DOHH2 (cell line): Measurements from ENCODE around the gene RPS17.
"Not testable (repeated sequence)": the region's sequence is repeated elsewhere in the genome, so short reads cannot be mapped to it uniquely, and the experiment has no call there.

ENCODE experiments used
- CTCF ChIP-seq: fragments of 200-600 bp; sonication (generic); IDR thresholded peaks from one replicate; pipeline ENCODE4 v1.5.1; 2014; ENCODE audit warnings: antibody characterized with exemption, mild to moderate bottlenecking, low read depth, low read length; ENCODE audit not compliant: poor library complexity, severe bottlenecking
- EZH2phosphoT487 ChIP-seq: fragments of 200-600 bp; sonication (generic); IDR thresholded peaks from 2 replicates; pipeline ENCODE4 v1.6.1; 2017; ENCODE audit warnings: borderline replicate concordance, mild to moderate bottlenecking, antibody characterized with exemption, low read length, moderate library complexity, mixed read lengths

- not testable (repeated sequence) for TF ChIP-seq CTCF, EZH2phosphoT487
These were observed 37.4 kb downstream of the RPS17 start for GRCh38 chr15:82502700-82503339.
